SK-N-SH (cell line): Measurements from ENCODE around the gene CLSTN2.

Experiments
- CTCF ChIP-seq: fragments of 200-600 bp; sonication (generic); IDR thresholded peaks from 2 replicates; pipeline ENCODE4 v1.6.1; 2017; ENCODE audit warnings: antibody characterized with exemption, mild to moderate bottlenecking, moderate library complexity
- FOXM1 ChIP-seq: IDR thresholded peaks from 2 replicates; pipeline ENCODE4 v1.4.0; 2012; ENCODE audit warnings: low read depth, mild to moderate bottlenecking

GRCh38 chr3:140292170-140292569 lies 357.2 kb downstream of the CLSTN2 start:
- TF ChIP-seq CTCF: no peak
- TF ChIP-seq FOXM1: no peak
